HG03060 (cell line): ENCODE results near the gene FBLN1.

Experiments used
- ATAC-seq: cut with Tn5 transposase; IDR thresholded peaks from one replicate; pipeline ENCODE4 v1.9.1; 2021; ENCODE audit warnings: low read depth, moderate number of reproducible peaks; ENCODE audit not compliant: unreplicated experiment

Gene FBLN1

GRCh38 chr22:45562537-45563361, 60.1 kb downstream of the FBLN1 start:
- ATAC-seq, result no peak

GRCh38 chr22:45563362-45564040, 60.8 kb downstream of the FBLN1 start:
- no peak for ATAC-seq

DNA sequence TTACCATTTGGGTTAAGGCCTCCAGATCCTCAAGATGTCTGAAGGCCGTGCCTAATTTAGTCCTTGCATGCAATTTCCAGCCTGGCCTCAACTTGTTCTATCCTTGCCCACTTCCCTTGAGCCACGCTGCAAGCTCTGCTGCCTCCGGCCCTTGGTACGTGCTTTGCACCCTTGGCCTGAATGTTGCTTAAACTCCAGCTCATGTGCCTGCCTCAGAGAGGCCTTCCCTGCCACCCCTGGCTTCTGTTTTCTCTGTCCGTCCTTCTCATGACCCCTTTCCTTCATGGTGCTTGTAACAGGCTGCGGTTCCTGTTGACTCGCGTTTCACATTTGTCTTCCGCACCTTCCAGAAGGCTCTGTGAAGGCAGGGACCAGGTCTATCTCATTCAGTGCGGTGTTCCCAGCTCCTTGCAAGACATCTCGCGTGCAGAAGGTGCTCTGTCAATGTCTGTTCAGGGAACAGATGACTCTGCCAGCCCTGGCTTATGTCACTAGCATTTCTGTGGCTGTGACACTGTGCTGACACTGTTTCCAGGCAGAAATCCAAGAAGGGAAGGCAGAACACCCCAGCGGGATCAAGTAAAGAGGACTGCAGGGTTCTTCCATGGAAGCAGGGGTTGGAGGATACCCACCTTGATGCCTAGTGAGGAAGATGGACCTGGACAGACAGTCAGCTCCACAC, 61.8 kb downstream of the FBLN1 start:
- ATAC-seq, result no peak

DNA sequence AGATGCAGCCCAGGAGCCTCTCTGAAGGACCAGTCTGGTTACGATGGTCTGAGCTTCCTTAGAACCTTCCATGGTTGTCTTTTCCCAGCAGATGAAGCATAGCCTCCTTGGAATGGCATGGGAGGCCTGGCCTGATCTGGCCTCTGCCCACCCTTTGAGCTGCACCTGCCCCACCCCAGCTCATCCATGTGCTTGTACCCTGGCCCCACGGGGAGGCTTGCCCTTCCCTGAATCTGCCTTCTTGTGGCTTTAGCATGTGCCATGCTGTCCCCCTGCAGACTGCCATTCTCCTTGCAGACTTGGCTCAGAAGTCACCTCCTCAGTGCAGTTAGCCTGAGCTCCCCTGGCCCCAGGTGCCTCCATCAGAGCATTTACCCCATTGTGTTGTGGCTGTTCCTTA, 62.5 kb downstream of the FBLN1 start:
- no peak for ATAC-seq

DNA sequence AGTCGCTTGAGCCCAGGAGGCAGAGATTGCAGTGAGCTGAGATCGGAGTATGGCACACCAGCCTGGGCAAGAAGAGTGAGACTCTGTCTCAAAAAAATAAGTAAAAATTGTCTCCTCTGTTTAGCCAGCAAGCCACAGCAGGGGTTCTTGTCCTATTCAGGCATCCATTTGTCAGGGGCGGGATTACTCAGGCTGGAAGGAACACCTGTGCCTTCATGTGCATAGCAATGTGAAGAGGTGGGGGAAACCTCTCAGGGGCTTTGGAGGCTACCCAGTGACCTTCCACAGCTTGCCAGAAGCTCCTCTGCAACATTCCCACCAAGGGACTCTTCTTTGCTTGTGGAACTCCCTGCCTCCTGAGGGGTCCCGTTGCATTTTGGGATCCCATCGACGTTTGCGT, 63.3 kb downstream of the FBLN1 start:
- ATAC-seq, result no peak

GRCh38 chr22:45568213-45568612, 65.5 kb downstream of the FBLN1 start:
- ATAC-seq, result no peak

DNA sequence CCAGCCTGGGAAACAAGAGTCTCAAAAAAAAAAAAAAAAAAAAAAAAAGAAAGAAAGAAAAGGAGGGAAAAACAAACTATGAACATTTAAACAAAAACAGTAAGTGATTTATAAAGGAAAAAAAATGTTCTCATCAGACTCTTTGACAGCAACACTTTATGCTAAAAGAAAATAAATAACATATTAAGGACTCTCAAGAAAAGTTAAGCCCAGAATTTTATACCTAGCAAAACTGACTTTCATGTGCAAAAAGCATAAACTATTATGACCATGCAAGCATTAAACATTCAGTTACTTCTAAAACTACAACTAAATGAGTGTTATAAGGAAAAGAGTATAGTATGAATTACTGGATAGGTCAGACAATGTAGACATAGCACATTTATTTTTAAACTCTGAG, 68.4 kb downstream of the FBLN1 start:
- no peak for ATAC-seq

GRCh38 chr22:45572444-45572843, 69.8 kb downstream of the FBLN1 start:
- no peak for ATAC-seq

DNA sequence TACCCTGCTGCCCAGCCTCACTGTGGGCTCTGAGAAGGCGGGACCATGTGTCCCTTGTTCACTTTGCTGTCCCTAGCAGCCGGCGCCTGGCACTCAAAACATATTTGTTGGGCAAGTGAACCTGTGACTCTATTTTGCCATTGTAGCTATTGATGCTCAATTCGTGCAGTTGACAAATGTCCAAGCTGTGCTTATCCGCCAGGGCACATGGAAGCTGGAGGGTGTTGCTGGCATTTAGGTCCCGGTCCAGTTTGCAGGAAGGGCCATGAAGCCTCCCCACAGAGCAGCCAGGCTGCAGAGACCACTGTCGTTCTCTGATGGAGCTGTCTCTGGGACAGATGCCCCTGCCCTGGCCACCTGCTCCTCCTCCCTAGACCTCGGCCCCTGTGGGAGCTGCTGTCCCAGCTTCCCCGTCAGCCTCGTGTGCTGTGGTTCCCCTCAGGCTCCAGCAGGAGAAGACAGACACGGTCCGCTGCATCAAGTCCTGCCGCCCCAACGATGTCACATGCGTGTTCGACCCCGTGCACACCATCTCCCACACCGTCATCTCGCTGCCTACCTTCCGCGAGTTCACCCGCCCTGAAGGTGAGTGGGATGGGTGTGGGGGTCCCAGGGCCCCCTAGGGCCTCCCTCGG, 71.5 kb downstream of the FBLN1 start:
- ATAC-seq, result no peak

DNA sequence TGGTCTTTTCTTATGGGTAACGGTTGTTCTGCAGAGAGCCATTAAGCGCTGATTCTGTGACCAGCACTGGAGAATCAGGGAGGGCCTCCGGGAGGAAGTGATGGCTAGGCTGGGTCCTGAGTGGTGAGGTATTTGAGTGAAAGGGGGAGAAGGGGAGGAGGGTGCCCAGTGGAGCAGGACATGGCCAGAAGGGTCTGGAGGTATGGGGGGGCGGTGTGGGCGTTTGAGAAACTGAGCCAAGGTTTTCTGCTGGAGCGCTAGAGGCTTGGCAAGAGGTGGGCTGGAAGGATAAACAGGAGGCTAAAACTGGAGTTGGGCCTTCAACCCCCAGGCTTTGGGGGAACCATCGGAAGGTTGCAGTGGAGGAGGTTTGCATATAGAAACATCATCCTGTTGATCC, 72.5 kb downstream of the FBLN1 start:
- ATAC-seq, result no peak

- ATAC-seq, result no peak
Measured at GRCh38 chr22:45575607-45576272, 73.1 kb downstream of the FBLN1 start.

DNA sequence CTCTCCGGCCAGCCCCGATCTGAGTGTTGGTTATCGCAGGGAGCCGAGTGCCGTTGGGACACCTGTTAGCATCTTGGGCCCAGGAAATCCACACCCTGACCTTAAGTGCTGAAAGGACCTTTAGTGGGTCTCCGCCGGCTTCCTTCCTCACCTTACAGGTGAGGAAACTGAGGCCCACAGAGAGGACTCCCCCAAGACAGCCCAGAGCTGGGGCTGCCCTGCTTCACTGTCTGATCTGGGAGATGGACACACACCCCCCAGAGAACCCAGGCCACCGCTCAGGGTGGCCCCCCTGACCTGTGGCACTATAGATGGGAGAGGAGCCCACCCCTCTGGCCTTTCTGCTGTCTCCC, 73.6 kb downstream of the FBLN1 start:
- no peak for ATAC-seq

GRCh38 chr22:45576730-45577464, 74.2 kb downstream of the FBLN1 start:
- no peak for ATAC-seq

- no peak for ATAC-seq
Measured at GRCh38 chr22:45577746-45578523, 75.3 kb downstream of the FBLN1 start.

- no peak for ATAC-seq
Measured at GRCh38 chr22:45578524-45579147, 76.0 kb downstream of the FBLN1 start.

DNA sequence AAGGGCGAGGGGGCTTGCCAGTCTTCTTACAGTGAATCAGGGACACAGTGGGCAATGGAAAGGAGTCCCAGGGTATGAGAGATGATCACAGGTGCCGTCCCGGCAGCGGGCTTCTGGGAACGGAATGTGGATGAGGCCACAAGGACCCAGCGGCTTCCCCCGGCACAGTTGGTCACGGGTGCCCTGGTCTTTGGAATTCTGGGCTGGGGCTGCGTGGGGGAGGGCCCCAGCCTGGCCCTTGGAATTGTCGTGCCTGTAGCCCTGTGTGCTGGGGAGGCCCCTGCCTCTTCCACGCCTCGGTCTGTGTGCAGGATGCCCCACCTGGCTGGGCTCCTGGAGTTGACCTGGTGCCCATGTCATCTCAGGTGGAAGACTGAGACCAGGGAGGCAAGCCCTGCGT, 76.6 kb downstream of the FBLN1 start:
- ATAC-seq, result no peak

- ATAC-seq, result no peak
Measured at GRCh38 chr22:45579806-45580725, 77.4 kb downstream of the FBLN1 start.
